GM04504 (cell line): ENCODE results near the gene NELL1.

Experiments
- DNase-seq: peaks from one replicate; pipeline ENCODE4 v3.0.0-alpha.2; 2012; ENCODE audit warnings: low read depth

NELL1 gene

GRCh38 chr11:20874358-20874757, 205.0 kb downstream of the NELL1 start:
- no peak for DNase-seq

- DNase-seq, result no peak
Observed at GRCh38 chr11:20875889-20876288, 206.5 kb downstream of the NELL1 start.

GRCh38 chr11:20876738-20877137, 207.4 kb downstream of the NELL1 start:
- no peak for DNase-seq

GRCh38 chr11:20880094-20880493, 210.7 kb downstream of the NELL1 start:
- DNase-seq, result no peak

- no peak for DNase-seq
Observed at GRCh38 chr11:20881328-20882079, 212.1 kb downstream of the NELL1 start.

- no peak for DNase-seq
Observed at GRCh38 chr11:20887137-20887536, 217.8 kb downstream of the NELL1 start.

- no peak for DNase-seq
Observed at GRCh38 chr11:20894296-20894695, 224.9 kb downstream of the NELL1 start.

- DNase-seq, result no peak
Observed at GRCh38 chr11:20909995-20910726, 240.8 kb downstream of the NELL1 start.

- DNase-seq, result no peak
Observed at GRCh38 chr11:20910733-20911132, 241.3 kb downstream of the NELL1 start.

GRCh38 chr11:20912065-20912821, 242.9 kb downstream of the NELL1 start:
- DNase-seq, result no peak

GRCh38 chr11:20912922-20913512, 243.6 kb downstream of the NELL1 start:
- no peak for DNase-seq

GRCh38 chr11:20917306-20917705, 247.9 kb downstream of the NELL1 start:
- DNase-seq, result no peak

- DNase-seq, result no peak
Observed at GRCh38 chr11:20926799-20927540, 257.6 kb downstream of the NELL1 start.

- no peak for DNase-seq
Observed at GRCh38 chr11:20931029-20931428, 261.6 kb downstream of the NELL1 start.

GRCh38 chr11:20933086-20933485, 263.7 kb downstream of the NELL1 start:
- no peak for DNase-seq

GRCh38 chr11:20933958-20934357, 264.6 kb downstream of the NELL1 start:
- no peak for DNase-seq

GRCh38 chr11:20934516-20934915, 265.1 kb downstream of the NELL1 start:
- DNase-seq, result no peak

- DNase-seq, result no peak
Observed at GRCh38 chr11:20937826-20938225, 268.4 kb downstream of the NELL1 start.

- DNase-seq, result no peak
Observed at GRCh38 chr11:20949585-20949984, 280.2 kb downstream of the NELL1 start.

GRCh38 chr11:20962581-20962980, 293.2 kb downstream of the NELL1 start:
- DNase-seq, result no peak

GRCh38 chr11:20963596-20963995, 294.2 kb downstream of the NELL1 start:
- no peak for DNase-seq

- no peak for DNase-seq
Observed at GRCh38 chr11:20964985-20965384, 295.6 kb downstream of the NELL1 start.
